Fibroblast of skin of right quadriceps (primary cell): ENCODE measurements around the gene ACP1.

Experiments used
- DNase-seq: peaks from one replicate; pipeline ENCODE4 v3.0.0-alpha.2; 2013

ACP1 gene

DNA sequence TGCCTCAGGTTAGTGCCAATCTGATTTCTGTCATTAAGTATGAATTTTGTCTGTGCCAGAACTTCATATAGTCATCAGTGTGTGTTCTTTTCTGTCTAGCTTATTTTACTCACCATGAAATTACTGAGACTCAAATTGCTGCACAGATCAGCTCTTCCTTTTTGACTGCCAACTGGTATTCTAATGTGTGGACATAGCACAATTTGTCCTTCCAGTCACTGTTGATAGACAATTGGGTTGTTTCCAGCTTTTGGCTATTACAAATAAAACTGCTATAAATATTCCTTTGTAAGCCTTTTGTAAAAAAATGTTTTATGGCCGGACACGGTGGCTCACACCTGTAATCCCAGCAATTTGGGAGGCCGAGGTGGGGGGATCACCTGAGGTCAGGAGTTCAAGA, 8.7 kb upstream of the ACP1 start:
- no peak for DNase-seq

- DNase-seq = no peak
These were observed 7.3 kb upstream of the ACP1 start for GRCh38 chr2:257429-257828.

- no peak for DNase-seq
These were observed 6.9 kb upstream of the ACP1 start for GRCh38 chr2:257842-258241.

- no peak for DNase-seq
These were observed 5.8 kb upstream of the ACP1 start for GRCh38 chr2:258933-259332.

DNA sequence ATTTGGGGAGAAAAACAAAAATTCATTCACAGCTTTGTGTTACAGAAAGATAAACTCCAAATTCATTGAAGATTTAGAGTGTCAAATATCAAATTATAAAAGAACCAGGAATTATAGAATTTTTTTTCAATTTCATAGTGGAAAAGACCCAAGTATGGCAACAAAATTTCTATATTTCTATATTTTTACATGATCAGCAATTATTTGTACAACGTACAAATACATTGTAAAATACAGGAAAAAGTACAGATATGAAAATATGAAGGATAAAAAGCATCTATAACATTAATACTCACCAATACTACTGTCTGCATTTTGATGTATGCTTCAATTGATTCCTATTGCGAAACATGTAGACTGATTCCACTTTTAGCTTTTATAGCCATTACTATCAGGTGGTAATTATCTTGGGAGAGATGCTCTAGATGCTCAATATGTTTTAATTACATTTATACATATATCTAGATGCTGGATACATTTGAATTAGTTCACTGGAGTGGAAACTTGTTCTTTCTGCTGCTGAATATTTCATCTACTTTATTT, 4.9 kb upstream of the ACP1 start:
- DNase-seq = no peak

GRCh38 chr2:260507-261161, 4.1 kb upstream of the ACP1 start:
- DNase-seq = no peak

- no peak for DNase-seq
These were observed 2.6 kb upstream of the ACP1 start for GRCh38 chr2:262117-262516.

DNA sequence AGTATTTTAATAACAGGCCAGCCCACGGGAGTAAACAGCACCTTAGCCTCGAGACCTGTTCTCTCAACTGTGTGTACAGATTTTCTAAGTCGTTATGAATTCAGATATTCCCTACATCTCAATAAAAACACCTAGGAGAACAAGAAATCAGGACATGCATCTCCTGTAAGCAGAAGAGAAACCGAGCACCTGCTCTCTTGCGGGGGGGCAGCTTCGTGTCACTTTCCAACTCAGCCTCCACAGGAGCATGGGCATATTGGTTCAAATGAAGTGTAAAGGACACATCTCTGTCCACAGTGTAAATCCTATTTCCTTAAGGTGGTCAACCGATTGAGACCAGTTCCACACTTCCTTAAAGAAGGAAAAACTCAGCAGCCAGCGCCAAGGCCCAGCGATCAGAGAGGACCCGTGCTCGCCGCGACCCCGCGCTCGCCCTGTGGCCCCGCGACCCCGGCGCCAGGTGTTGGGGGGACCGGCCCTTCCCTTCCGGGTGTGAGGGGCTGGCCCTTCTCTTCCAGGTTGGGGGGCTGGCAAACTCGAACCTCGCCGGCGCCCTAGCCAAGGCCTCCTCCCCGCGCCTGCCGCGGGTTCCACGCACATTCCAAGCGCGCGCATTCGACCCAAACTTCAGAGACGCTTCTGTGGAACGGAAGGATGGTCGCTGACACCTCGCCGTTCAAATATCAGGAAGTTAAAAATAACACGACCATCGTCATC, 1.6 kb upstream of the ACP1 start:
- no peak for DNase-seq

- no peak for DNase-seq
These were observed 814 bp upstream of the ACP1 start, which contains the start of gene SH3YL1 for GRCh38 chr2:263774-264492. SH3YL1 (minus strand) TSS chr2:264032; CDS start chr2:263984, 48 bp downstream.

DNA sequence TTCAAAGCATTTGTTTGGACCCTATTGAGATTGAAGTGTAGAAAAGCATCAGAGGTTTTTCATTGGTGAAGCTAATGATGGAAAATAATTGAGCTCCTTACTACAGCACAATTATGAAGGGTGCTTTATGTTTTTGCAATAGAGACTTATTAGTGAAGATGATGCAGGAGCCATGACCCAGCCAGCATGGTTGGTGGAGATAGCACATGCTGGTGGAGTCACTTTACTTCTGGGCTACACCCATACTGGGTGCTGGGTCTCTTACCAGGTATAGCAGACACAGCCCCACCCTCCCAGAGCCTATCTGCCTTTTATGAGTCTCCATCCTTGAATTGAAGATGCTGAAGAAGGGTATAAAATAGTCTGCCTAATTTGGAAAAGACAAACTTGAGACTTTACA, 3.6 kb downstream of the ACP1 start:
- no peak for DNase-seq

GRCh38 chr2:269356-270030, 4.7 kb downstream of the ACP1 start:
- no peak for DNase-seq

GRCh38 chr2:270861-271260, 6.1 kb downstream of the ACP1 start:
- DNase-seq = no peak

DNA sequence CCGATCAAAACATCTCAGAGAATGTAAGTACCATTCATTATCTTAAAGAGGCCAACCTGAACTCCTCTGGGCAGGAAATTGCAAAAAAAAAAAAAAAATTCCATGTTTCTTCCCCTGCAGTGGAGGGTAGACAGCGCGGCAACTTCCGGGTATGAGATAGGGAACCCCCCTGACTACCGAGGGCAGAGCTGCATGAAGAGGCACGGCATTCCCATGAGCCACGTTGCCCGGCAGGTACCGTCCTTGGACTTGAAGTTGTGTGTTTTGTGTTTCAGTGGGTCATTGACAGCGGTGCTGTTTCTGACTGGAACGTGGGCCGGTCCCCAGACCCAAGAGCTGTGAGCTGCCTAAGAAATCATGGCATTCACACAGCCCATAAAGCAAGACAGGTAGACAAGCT, 7.2 kb downstream of the ACP1 start:
- DNase-seq = no peak

GRCh38 chr2:273333-273732, 8.6 kb downstream of the ACP1 start:
- no peak for DNase-seq

DNA sequence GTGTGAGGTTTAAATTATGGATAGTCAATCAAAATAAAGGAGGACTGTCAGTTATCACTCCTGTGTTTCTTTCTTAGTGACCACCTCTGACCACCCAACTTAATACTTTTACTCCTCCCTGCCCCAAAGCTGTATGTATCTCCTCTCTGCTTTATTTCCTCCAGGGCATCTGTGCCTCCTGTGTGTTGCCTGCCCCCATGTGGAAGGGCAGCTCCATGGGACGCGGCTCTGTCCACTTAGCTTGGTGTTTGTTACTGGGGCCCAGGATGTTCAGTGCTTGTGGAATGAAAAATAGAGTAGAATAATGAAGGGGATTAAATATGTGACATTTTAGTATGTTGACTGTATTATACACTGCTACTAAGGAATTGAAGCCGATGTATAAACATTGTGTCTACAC, 9.8 kb downstream of the ACP1 start:
- no peak for DNase-seq

DNA sequence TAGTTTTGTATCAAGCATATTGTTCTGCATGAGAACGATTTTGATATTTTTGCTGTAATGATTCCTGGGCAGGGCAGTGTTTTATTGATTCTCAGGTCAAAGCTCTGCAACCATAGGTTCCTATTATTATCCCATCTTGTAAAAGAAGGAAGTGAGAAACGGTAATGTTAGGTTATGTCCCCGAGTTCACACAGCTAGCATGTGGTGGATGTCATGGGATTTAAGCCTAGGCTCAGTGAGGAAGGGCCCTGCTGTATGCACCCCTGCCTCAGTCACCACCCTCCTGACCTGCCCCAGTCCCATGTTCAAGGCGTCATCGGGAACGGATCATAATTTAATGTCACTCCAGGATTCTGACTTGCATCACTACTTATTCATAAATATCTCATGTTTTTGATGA, 10.7 kb downstream of the ACP1 start:
- no peak for DNase-seq

GRCh38 chr2:278312-278926, 13.7 kb downstream of the ACP1 start:
- DNase-seq = no peak

DNA sequence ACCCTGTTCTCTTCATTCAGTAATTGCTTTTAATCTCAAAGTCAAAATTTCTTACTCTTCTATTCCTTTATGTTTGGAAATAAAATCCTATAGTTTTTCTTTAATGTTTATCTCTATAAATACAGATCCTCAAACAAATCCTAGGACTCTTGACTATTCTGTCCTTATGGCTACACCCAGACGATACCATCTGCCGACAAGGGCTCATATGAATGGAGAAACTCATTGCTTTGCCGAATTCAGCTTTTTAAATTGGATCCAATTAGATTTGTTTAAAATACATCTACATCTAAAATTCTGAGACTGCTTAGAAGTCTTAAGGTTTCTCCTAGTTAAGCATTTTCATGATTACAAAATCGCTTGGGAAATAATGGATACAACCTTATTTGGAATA, 14.2 kb downstream of the ACP1 start:
- DNase-seq = no peak

DNA sequence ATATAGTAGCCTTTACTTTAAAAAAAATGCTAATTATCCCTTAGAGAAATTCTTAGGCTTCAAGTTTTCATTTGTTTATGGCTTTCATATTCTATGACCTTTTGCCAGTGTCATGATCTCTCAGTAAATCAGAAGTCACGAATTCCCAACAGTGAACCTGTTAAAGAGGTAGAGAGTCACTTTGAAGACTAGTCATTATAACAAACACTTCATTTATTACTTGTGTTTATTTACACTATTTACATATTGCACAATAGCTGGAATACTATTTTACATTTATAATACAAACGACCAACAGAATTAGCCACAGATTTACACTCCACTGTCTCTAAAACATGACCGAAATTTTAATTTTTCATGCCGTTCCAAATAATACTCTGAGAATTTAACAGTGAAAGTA, 14.6 kb downstream of the ACP1 start:
- no peak for DNase-seq

- no peak for DNase-seq
These were observed 15.4 kb downstream of the ACP1 start for GRCh38 chr2:279956-280649.

- no peak for DNase-seq
These were observed 15.9 kb downstream of the ACP1 start for GRCh38 chr2:280650-281110.

- no peak for DNase-seq
These were observed 16.6 kb downstream of the ACP1 start for GRCh38 chr2:281381-281780.
